HG03520 (cell line): Measurements from ENCODE around the gene ELAVL3.
"Not testable (repeated sequence)": the region's sequence is repeated elsewhere in the genome, so short reads cannot be mapped to it uniquely, and the experiment has no call there.

Experiments
- ATAC-seq: cut with Tn5 transposase; IDR thresholded peaks from one replicate; pipeline ENCODE4 v1.9.1; 2021; ENCODE audit warnings: mild to moderate bottlenecking, moderate library complexity; ENCODE audit not compliant: unreplicated experiment

Gene ELAVL3

DNA sequence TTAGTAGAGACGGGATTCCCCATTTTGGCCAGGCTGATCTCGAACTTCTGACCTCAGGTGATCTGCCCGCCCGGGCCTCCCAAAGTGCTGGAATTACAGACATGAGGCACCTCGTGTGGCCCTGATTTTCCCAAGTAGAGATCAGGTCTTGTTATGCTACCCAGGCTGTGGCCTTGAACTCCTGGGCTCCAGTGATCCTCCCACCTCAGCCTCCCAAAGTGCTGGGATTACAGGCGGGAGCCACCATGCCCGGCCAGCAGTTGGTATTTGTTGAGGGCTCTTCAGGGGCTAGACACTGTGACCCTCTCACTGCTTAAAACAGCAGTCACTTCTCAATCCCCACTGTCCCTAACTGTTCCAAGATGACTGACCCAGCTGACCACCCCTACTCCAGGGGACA lies 8.5 kb upstream of the ELAVL3 start:
- no peak for ATAC-seq

DNA sequence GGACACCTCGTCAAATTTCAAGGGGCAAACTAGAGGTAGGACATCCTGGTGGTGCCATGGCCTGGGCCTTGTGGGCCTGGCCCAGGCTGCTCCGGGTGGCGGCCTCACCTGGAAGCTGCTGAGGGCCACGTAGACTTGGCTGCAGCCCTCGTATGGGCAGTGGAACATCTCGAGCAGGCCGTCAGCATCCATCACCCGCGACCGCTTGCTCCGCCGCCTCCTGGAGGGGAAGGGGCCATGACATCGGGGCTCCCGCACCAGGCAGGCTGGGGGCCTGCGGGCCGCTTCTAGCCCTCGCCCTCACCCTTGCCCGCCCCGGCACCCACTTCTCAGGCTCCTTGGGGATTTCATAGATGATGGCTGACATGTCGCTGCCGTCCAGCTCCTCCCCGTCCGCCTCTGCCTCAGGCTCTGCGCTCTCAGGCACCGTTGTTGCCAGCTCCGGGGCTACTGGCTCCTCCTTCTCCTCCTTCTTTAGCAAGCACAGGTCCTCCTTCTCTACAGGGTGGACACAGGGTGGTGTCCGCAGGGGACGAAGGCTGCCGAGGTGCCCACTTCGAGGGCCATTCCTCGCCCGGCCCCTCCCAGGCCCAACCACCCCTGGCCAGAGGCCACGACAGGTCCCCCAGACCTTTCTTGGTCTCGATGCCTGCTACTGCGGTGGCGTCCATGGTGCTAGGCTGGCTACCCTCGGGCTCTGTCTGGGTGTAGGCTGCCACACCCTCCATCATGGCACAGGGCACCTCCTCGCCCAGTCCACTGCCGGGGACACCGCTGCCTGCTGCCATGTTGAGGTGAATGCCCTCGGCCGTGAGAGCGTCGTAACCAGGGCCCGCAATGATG lies 6.0 kb upstream of the ELAVL3 start:
- ATAC-seq: no peak

DNA sequence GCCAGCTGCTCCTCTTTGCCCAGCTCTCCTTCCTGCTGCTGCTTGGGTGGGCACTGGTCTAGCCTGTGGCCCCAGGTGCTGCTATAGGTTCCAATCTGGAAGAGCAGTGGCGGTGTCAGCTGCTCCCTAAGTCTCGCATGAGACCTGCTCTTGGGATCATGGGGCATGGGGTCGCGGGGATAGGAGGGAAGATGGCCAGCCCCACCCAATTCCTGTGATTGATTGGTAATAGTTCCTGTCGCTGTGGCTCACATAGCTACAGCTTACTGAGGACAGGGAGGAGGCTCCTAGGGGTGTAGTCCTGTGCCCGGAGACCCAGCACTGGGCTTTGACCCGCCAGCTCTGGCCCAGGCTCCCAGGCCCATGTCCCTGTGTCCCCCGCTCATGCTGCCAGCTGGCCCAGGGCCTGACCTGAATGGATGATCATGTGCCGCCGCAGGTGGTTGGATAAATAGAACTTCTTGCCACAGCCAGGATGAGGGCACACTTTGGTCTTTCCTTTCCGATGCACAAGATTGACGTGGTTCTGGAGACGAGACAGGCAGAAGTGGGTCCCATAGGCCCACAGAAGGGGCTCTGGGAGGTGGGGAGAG lies 4.5 kb upstream of the ELAVL3 start:
- no peak for ATAC-seq

GRCh38 chr19:11483366-11484111 lies 2.7 kb upstream of the ELAVL3 start:
- ATAC-seq: no peak

DNA sequence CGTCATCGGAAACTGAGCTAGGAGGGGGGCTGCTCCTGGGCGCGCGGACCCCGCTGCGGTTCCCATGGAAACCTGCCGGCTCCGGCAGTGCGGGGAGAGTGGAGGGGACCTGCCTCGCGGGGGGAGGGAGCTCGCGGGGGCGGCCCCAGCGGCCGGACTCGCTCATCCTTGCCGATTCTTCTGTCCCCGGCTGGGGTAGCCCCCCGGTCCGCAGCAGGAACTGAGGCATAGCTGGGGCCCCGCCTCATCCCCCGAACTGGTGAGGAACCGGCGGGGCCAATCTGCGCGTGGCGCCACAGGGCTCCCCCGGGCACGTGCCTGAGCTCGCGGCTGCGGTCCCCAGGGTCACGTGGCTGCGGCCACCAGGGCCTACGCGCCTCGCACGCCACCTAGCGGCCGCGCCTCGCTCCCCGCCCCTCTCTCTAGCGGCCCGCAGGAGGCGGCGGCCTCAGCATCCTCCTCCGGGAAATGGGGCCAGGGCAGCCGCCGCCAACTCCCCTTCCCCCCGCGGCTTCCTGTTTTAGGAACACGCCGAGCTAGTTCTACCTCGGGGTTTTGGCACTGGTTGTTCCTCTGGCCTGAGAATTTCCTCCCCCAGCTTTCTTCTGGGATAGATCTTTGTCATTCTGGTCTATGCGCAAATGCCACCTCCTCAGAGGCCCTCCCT lies 1.7 kb upstream of the ELAVL3 start:
- peak; percentile 52 for ATAC-seq

DNA sequence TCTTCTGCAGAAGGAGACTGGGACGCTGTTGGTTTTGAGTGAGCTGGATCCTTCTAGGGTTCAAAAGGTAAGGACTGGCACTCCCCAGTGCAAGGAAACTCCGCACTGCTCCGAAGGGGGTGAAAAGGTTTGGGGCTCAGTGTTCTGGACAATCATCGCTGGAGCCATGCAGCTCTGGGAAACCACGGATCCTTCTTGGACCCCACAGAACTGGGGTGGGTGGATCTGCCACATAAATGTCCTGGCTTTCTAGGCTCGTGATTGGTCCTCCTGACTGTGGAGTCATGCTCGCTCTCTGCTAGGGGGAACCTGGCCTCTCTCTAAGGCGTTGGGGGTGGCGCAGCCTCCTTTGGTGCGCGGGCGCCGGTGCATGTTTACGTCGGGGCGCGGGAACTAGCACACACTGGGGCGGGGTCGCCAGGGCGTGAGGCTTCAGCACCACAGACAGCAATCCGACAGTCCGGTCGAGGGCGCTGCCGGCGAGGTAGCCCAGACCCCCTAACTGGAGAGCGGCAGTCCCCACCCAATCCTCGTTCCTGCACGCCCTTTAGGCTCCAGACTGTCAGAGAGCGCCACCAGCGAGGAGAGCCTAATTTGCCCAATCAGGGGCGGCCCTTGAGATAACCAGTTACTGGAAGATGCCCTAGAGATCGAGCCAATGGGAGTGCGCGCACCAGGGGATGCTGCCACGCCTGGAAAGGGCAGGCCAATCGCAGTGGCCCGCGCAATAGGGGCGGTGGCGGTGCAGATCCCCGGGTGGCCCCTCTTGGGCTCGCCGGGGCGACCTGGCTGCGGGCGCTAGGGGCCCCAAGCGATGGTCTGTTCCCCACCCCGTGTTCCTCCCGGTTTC lies 913 bp upstream of the ELAVL3 start:
- peak; percentile 54 for ATAC-seq

DNA sequence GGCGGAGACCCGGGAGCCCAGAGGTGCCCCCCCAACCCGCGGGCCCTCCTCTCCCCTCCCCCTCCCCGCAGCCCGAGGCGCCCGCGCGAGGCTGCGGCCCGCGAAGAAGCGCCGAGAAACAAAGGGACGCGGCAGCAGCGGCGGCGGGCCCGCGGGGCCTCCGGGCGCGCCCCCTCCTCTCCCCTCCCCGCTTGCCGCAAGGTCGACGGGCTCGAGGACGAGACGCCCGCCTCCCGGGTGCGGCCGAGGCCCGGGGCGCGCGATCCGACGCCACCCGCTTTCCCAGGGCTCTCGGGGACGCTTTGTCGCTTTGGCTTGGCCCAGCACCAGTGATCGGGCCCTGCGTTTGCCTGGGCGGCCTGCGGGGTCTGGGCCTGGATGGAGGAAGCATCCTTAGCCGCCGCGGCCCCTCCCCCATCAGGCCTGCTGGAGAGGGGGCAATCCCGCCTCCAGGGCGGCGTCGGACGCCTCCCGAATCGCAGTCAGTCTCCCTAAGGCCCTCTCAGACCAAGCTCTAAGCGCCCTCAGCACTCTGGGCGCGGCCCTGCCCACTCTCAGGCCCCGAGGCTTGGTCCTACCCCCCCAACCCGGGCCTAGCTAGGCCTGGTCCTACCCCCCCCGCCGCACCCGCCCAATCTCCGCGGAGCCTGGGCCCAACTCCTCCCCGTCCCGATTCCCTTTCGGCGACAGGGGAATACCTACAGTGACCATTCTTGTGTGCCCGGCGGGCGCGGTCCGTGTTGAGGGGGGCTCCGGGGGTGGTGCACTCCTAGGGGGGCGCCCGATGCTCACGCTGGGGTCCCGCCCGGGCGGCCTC lies 740 bp downstream of the ELAVL3 start:
- ATAC-seq: no peak

DNA sequence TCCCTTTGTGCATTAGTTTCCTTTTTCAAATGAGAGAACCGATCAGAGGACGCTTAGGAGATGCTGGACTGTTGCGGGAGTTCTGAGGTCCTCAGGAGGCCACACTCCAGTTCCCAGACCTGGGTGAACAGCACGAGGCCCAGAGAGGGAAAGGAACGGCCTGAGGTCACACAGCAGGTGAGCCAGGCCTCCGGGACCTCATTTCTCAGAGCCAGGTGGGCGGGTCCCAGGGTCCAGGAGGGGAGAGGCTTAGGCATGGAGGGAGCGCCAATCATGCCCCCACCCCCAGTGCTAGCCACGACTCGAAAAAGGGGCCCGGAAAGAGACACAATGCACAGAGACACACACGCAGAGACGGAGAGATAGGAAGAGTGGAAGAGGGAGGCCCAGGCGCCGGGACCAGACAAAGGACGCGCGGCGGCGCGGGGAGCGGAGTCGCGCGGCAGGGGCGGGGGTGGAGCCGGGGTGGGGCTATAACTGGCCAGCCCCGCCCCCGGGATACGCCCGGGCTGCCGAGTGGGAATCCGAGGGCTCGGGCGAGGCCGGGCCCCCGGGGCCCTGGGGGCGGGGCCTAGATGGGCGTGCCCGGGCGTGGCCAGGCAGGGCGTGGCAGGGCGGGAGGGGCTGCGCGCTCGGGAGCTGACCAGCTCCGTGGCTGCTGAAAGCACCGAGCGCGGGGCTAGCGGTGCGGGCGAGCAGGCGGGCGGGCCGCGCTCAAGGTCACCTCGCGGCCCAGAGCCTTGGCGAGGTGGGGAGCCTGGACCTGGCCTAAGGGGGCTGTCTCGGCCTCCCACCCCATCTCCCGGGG lies 1.6 kb downstream of the ELAVL3 start:
- ATAC-seq: no peak

DNA sequence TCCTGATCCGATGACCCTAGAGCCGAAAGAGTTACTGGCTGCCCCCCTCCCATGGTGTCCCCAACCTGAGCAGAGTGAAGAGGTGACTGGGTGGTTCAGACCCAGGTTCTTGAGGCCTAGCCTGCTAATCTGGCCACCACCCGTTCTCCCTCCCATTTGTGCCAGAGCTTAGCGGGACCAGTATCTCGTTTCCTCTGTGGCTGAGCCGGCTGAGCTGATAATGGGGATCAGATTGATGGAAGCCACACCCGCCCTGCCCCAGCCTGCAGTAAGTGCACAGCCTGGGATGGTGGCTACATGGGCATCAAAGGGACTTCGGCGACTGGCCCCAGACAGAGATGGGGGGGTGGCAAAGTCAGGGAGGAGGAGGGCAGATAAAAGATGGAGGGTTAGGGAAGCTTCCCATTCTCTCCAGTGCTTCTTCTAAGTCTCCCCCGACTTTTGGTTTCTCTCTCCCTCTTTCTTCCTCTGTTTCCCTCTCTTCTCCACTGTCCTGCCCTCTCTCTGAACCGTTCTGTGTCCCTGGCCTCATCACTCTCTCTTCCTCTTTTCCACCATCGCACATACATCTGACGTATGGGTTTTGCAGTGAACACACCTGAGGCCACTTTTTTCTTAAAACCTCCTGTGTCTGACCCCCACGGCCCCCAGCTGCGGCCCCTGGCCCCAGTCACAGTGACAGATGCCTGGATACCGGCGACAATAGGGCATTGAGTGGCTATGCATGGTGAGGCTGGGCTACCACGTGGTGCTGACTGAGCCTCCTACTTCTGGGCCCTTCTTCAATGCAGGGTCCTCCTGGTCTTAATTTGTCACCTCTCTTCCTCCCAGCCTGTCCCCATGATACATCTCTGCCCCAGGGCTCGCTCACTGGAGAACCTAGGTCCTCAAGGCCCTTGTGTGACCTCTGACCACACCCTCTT lies 2.4 kb downstream of the ELAVL3 start:
- ATAC-seq: no peak

- no peak for ATAC-seq
These were observed 5.0 kb downstream of the ELAVL3 start for GRCh38 chr19:11475861-11476260.

- ATAC-seq: not testable (repeated sequence)
These were observed 5.5 kb downstream of the ELAVL3 start for GRCh38 chr19:11475343-11475742.

- no peak for ATAC-seq
These were observed 7.1 kb downstream of the ELAVL3 start for GRCh38 chr19:11473725-11474124.

- ATAC-seq: not testable (repeated sequence)
These were observed 12.5 kb downstream of the ELAVL3 start for GRCh38 chr19:11468266-11468845.

DNA sequence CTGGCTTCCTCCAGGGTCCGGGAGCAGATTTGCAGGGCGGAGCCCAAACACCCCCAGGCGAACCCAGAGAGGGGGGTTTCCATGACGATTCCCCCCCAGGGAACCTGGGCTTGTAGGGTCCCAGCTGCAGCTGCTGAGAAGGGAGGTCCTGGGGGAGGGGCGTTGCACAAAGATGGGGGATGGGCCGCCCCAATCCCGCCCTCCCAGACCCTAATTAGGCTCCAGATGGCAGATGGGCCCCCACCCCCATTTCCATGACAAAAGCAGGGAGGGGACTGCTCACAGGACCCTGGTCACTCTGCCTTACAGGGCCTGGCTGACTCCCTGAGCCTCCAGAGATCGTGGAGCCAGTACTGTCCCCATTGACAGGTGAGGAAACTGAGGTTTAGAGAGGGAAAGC lies 15.2 kb downstream of the ELAVL3 start:
- no peak for ATAC-seq

- ATAC-seq: no peak
These were observed 16.2 kb downstream of the ELAVL3 start for GRCh38 chr19:11464333-11465265.

GRCh38 chr19:11463391-11463790 lies 17.5 kb downstream of the ELAVL3 start:
- ATAC-seq: no peak
